ENCODE measurements around the gene PPP1R37.

PPP1R37 gene

GRCh38 chr19:45136507-45137178 lies 43.7 kb downstream of the PPP1R37 start:
- DNase-seq (ENCODE audit: low read depth in 1 of 2, low spot score in 1 of 2): no peak

- no peak for DNase-seq (ENCODE audit: low read depth in 1 of 2, low spot score in 1 of 2)
Observed at GRCh38 chr19:45137179-45137761, 44.3 kb downstream of the PPP1R37 start.

- DNase-seq (ENCODE audit: low read depth in 1 of 2, low spot score in 1 of 2): no peak
Observed at GRCh38 chr19:45138303-45138751, 45.3 kb downstream of the PPP1R37 start.

GRCh38 chr19:45139286-45140143 lies 46.5 kb downstream of the PPP1R37 start:
- DNase-seq (ENCODE audit: low read depth in 1 of 2, low spot score in 1 of 2): no peak

- DNase-seq (ENCODE audit: low read depth in 1 of 2, low spot score in 1 of 2): no peak
Observed at GRCh38 chr19:45140144-45140503, 47.1 kb downstream of the PPP1R37 start.

GRCh38 chr19:45140533-45140932 lies 47.6 kb downstream of the PPP1R37 start:
- no peak for DNase-seq (ENCODE audit: low read depth in 1 of 2, low spot score in 1 of 2)

- DNase-seq (ENCODE audit: low read depth in 1 of 2, low spot score in 1 of 2): no peak
Observed at GRCh38 chr19:45141203-45141900, 48.4 kb downstream of the PPP1R37 start.

- DNase-seq (ENCODE audit: low read depth in 1 of 2, low spot score in 1 of 2): no peak
Observed at GRCh38 chr19:45142016-45142725, 49.2 kb downstream of the PPP1R37 start.

GRCh38 chr19:45142726-45143110 lies 49.7 kb downstream of the PPP1R37 start:
- DNase-seq (ENCODE audit: low read depth in 1 of 2, low spot score in 1 of 2): no peak

GRCh38 chr19:45144431-45145269 lies 51.7 kb downstream of the PPP1R37 start:
- DNase-seq (ENCODE audit: low read depth in 1 of 2, low spot score in 1 of 2): no peak

GRCh38 chr19:45145270-45146189 lies 52.6 kb downstream of the PPP1R37 start:
- no peak for DNase-seq (ENCODE audit: low read depth in 1 of 2, low spot score in 1 of 2)

GRCh38 chr19:45146251-45146650 lies 53.3 kb downstream of the PPP1R37 start:
- no peak for DNase-seq (ENCODE audit: low read depth in 1 of 2, low spot score in 1 of 2)

GRCh38 chr19:45146741-45147205 lies 53.8 kb downstream of the PPP1R37 start:
- no peak for DNase-seq (ENCODE audit: low read depth in 1 of 2, low spot score in 1 of 2)

- no peak for DNase-seq (ENCODE audit: low read depth in 1 of 2, low spot score in 1 of 2)
Observed at GRCh38 chr19:45147835-45148676, 55.1 kb downstream of the PPP1R37 start.

GRCh38 chr19:45149129-45149528 lies 56.1 kb downstream of the PPP1R37 start:
- no peak for DNase-seq (ENCODE audit: low read depth in 1 of 2, low spot score in 1 of 2)

- DNase-seq (ENCODE audit: low read depth in 1 of 2, low spot score in 1 of 2): no peak
Observed at GRCh38 chr19:45150180-45150579, 57.2 kb downstream of the PPP1R37 start.

GRCh38 chr19:45150751-45151281 lies 57.8 kb downstream of the PPP1R37 start:
- DNase-seq (ENCODE audit: low read depth in 1 of 2, low spot score in 1 of 2): no peak

- no peak for DNase-seq (ENCODE audit: low read depth in 1 of 2, low spot score in 1 of 2)
Observed at GRCh38 chr19:45151320-45151719, 58.3 kb downstream of the PPP1R37 start.

Data from stimulated activated CD4-positive, alpha-beta T cell treated with anti-CD3 and anti-CD28 coated beads, Interleukin-15, amount 100 ng/mL, for 1 hour (primary cell).